A549 treated with AZD9567 at 1 μM for 4 hours (cell line): ENCODE measurements around the gene MCTS1. TPM values are rescaled to one million over a fixed set of nuclear protein-coding genes. Genes with fewer than 3 reads are reported as not detected.

Source experiments
- total RNA-seq: library from RNA; stranded (reverse); fragments of 200-300 nt; extraction: Qiagen RNA extraction; gene quantifications from 5 replicates; pipeline ENCODE4 v1.2.3, GENCODE V29; 2022; ENCODE audit not compliant: insufficient read depth

The MCTS1 gene
- total RNA-seq: 89.6 to 118 TPM (median 94.1 TPM) in 5 replicates

GRCh38 chrX:120603707-120604360 lies at the start of gene MCTS1:
Gene MCTS1, plus strand, starts transcription at chrX:120604101. Its CDS starts 136 bp downstream, at chrX:120604237.

GRCh38 chrX:120560842-120561633 lies 42.9 kb upstream of the MCTS1 start, which contains the start of gene CUL4B:
Gene CUL4B, minus strand, starts transcription at chrX:120560962. Its CDS starts 324 bp downstream, at chrX:120560638.

GRCh38 chrX:120629667-120630537 lies 26.0 kb downstream of the MCTS1 start, which contains the start of gene C1GALT1C1:
Gene C1GALT1C1, minus strand, starts transcription at chrX:120630054. Its CDS starts 2,888 bp downstream, at chrX:120627166.

Other genes with a start within 250 kb of the MCTS1 start
- 0.01 TPM in 1 of 5 replicates, not detected in the others for gene ATP1B4, start 242.0 kb upstream of the MCTS1 start, total RNA-seq
- 86.9 to 109 TPM (median 100.0 TPM) in 5 replicates for gene LAMP2, start 134.8 kb upstream of the MCTS1 start, total RNA-seq
- gene CUL4B, start 43.1 kb upstream of the MCTS1 start, total RNA-seq: 32.3 to 49.7 TPM (median 41.1 TPM) in 5 replicates
- gene C1GALT1C1, start 26.0 kb downstream of the MCTS1 start, total RNA-seq: 29.2 to 35.9 TPM (median 31.9 TPM) in 5 replicates